ENCODE results near the gene RGL2. TPM values are rescaled to one million over a fixed set of nuclear protein-coding genes. Genes with fewer than 3 reads are reported as not detected.
A peak's percentile ranks its signal among the peaks of the same experiment; 100 is the strongest.

RGL2 gene
- total RNA-seq, 1 experiment from 2014 or later: 71.3 TPM

DNA sequence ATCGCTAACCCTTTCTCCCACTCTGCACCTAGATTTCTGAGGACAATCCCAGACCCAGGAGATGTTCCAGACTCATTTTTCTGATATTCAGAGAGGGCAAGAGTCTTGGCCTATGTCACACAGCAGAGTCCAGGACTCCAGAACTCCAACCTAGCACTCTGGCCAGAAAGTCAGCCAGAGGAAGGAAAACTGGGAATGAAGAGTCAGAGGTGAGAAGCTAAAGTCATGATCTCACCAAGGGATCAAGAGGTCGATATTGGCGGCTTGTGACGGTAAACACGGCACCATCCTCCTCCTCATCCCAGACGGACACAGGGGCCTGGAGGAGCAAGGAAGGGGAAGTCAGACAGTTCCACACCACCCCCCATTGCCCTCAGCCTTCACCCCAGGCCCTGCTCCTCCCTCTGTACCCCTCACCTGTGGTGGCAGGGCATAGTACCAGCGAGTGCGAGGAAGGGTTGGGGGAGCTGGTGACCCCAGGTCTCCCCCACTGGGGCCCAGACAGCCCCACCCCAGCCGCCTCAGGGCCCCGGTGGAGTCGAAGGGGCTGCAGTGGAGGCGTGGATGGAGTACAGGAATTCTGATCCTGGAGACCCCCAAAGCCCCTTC is 1.8 kb downstream of the RGL2 start:
- H3K27ac Mint-ChIP-seq (ENCODE audit: unreplicated experiment): peak overlapping the region; percentile 98
- intact Hi-C loops (cut with micrococcal nuclease; ENCODE audit: unreplicated experiment): loop anchor here (1.0 to 5.0 kb wide), 2 partner anchors 8 to 130 kb away; partner anchors contain the start of genes PFDN6 and WDR46
- CTCF ChIA-PET: interaction anchor here (1.3 to 1.4 kb wide), 2 partner anchors 18 to 129 kb away, joined by 3 to 7 read pairs; no protein-coding TSS in a partner anchor

DNA sequence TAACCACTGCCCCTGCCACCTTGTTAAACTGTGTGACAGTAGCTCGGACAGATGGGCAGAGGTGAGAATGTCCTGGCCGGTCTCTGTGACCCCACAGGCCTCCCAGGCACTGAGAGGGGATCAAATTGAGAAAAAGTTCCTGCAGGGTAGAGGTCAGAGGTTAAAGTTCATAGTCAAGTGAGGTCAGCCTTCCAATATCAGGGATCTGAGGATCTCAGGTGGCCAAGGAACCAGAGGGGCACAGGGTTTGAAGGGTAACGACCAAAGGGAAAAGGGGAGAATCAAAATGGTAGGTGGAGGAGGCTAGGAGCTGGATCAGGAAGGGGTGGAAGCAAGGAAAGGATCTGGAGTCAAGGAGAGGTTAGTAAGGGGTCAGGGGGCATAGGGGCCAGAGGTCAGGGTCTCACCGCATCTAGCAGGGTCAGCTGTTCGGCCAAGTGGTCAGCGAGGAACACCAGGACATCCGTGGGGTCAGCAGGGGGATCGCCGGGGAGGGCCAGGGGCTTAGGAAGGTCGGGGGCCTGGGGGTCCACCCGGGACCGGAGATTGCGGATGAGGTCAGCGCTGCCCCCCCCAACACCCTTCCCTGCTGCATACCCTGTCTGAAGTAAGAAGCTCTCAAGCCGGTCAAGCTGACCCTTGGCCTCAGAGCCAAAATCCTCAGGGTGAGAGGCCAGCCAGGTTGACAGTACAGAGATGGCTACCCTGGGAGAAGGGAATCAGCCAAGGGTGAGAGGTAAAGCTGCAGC is 2.9 kb downstream of the RGL2 start:
- intact Hi-C loops (cut with micrococcal nuclease; ENCODE audit: unreplicated experiment): loop anchor here (5.0 kb wide), 1 partner anchor 132 kb away; no protein-coding TSS in a partner anchor
- no peaks in the 10 kb centered on the region for H3K9me3 Mint-ChIP-seq (ENCODE audit: unreplicated experiment)
- TF ChIP-seq CTCF (IDR thresholded peaks at IDR 0.05; ENCODE audit: insufficient read depth in 1 of 2, low read depth in 1 of 2, low read length in 1 of 2, severe bottlenecking in 1 of 2, unreplicated experiment in 1 of 2): no peak
- ChIA-PET CTCF (no interaction called here), POLR2A (no interaction called here)
- H3K4me3 Mint-ChIP-seq (ENCODE audit: unreplicated experiment): peak overlapping the region; percentile 95
- BruUV-seq (replicated peaks): no TSS peak
- H3K4me1 Mint-ChIP-seq (ENCODE audit: low read depth, unreplicated experiment): peaks cover 19% of the 10 kb centered on the region
- Histone ChIP-seq H3K9me3 (no peaks in the 10 kb centered on the region), H3K4me3 (ENCODE audit: low read depth, low read length) (no peak overlapping the region), H3K27me3 (replicated peaks; ENCODE audit: control insufficient read depth, insufficient read depth, low read length) (no peaks in the 10 kb centered on the region), H3K4me1 (peaks cover 13% of the 10 kb centered on the region), H3K36me3 (ENCODE audit: control insufficient read depth, insufficient read depth, low read length) (peaks cover 2% of the 10 kb centered on the region)
- no peak overlapping the region for H3K27ac Mint-ChIP-seq (ENCODE audit: unreplicated experiment)
- H3K36me3 Mint-ChIP-seq (ENCODE audit: insufficient read depth, unreplicated experiment): peaks cover 67% of the 10 kb centered on the region
- no peaks in the 10 kb centered on the region for H3K27me3 Mint-ChIP-seq (ENCODE audit: insufficient read depth, unreplicated experiment)
- no peak for DNase-seq

More for the DNA sequence above, 1.8 kb downstream of the RGL2 start:
- no peaks in the 10 kb centered on the region for H3K9me3 ChIP-seq
- Mint-ChIP-seq H3K36me3 (ENCODE audit: insufficient read depth, unreplicated experiment) (peaks cover 65% of the 10 kb centered on the region), H3K27me3 (ENCODE audit: insufficient read depth, unreplicated experiment) (no peaks in the 10 kb centered on the region), H3K4me3 (ENCODE audit: unreplicated experiment) (peak overlapping the region; percentile 95), H3K9me3 (ENCODE audit: unreplicated experiment) (no peaks in the 10 kb centered on the region), H3K4me1 (ENCODE audit: low read depth, unreplicated experiment) (peaks cover 13% of the 10 kb centered on the region)
- DNase-seq: no peak
- H3K36me3 ChIP-seq (ENCODE audit: control insufficient read depth, insufficient read depth, low read length): peaks cover 2% of the 10 kb centered on the region
- peak overlapping the region; percentile 90 for H3K4me3 ChIP-seq (ENCODE audit: low read depth, low read length)
- H3K4me1 ChIP-seq: peaks cover 13% of the 10 kb centered on the region
- POLR2A ChIA-PET: interaction anchor here (0.5 to 1.6 kb wide), 4 partner anchors 15 to 77 kb away, joined by 3 to 9 read pairs (median 7); partner anchors contain the start of genes RPS18 and VPS52
- no peak for TF ChIP-seq CTCF (IDR thresholded peaks at IDR 0.05; ENCODE audit: insufficient read depth in 1 of 2, low read depth in 1 of 2, low read length in 1 of 2, severe bottlenecking in 1 of 2, unreplicated experiment in 1 of 2)
- H3K27me3 ChIP-seq (replicated peaks; ENCODE audit: control insufficient read depth, insufficient read depth, low read length): no peaks in the 10 kb centered on the region
- BruUV-seq (replicated peaks): TSS peak; percentile 42

- Mint-ChIP-seq H3K36me3 (ENCODE audit: insufficient read depth, unreplicated experiment) (peaks cover 57% of the 10 kb centered on the region), H3K4me1 (ENCODE audit: low read depth, unreplicated experiment) (peaks cover 26% of the 10 kb centered on the region), H3K4me3 (ENCODE audit: unreplicated experiment) (no peak overlapping the region), H3K27ac (ENCODE audit: unreplicated experiment) (no peak overlapping the region), H3K27me3 (ENCODE audit: insufficient read depth, unreplicated experiment) (no peaks in the 10 kb centered on the region), H3K9me3 (ENCODE audit: unreplicated experiment) (no peaks in the 10 kb centered on the region)
- Histone ChIP-seq H3K36me3 (ENCODE audit: control insufficient read depth, insufficient read depth, low read length) (peaks cover 2% of the 10 kb centered on the region), H3K27me3 (replicated peaks; ENCODE audit: control insufficient read depth, insufficient read depth, low read length) (no peaks in the 10 kb centered on the region), H3K4me3 (ENCODE audit: low read depth, low read length) (no peak overlapping the region), H3K4me1 (peaks cover 20% of the 10 kb centered on the region), H3K9me3 (no peaks in the 10 kb centered on the region)
- intact Hi-C loops (cut with micrococcal nuclease; ENCODE audit: unreplicated experiment): no loop called here
- POLR2A ChIA-PET: no interaction called here
- no peak for TF ChIP-seq CTCF (IDR thresholded peaks at IDR 0.05; ENCODE audit: insufficient read depth in 1 of 2, low read depth in 1 of 2, low read length in 1 of 2, severe bottlenecking in 1 of 2, unreplicated experiment in 1 of 2)
- no peak for DNase-seq
- CTCF ChIA-PET: interaction anchor here (0.6 kb wide), 1 partner anchor 668 kb away, joined by 4 read pairs; no protein-coding TSS in a partner anchor
- BruUV-seq (replicated peaks): no TSS peak
Measured at GRCh38 chr6:33294086-33294823, 4.5 kb downstream of the RGL2 start.

All from Caco-2 (cell line).